ENCODE measurements around the gene TMEM62.

Gene TMEM62

GRCh38 chr15:43095708-43096347 lies 37.6 kb upstream of the TMEM62 start:
- no peak overlapping the region for H3K27ac ChIP-seq
- TF ChIP-seq ZFX (IDR thresholded peaks at IDR 0.05) (no peak), CTCF (conservative IDR thresholded peaks at IDR 0.05) (no peak)

GRCh38 chr15:43096411-43096810 lies 37.0 kb upstream of the TMEM62 start:
- no peak overlapping the region for H3K27ac ChIP-seq
- TF ChIP-seq ZFX (IDR thresholded peaks at IDR 0.05) (no peak), CTCF (conservative IDR thresholded peaks at IDR 0.05) (no peak)

GRCh38 chr15:43099105-43099845 lies 34.1 kb upstream of the TMEM62 start:
- no peak for TF ChIP-seq CTCF (conservative IDR thresholded peaks at IDR 0.05)
- no peak overlapping the region for H3K27ac ChIP-seq

- no peak overlapping the region for H3K27ac ChIP-seq
- TF ChIP-seq CTCF (conservative IDR thresholded peaks at IDR 0.05), result no peak
- TF ChIP-seq ZFX (IDR thresholded peaks at IDR 0.05), result no peak
These were observed 32.4 kb upstream of the TMEM62 start for GRCh38 chr15:43100971-43101370.

- no peak overlapping the region for H3K27ac ChIP-seq
- TF ChIP-seq ZFX (IDR thresholded peaks at IDR 0.05) (no peak), CTCF (conservative IDR thresholded peaks at IDR 0.05) (no peak)
These were observed 31.2 kb upstream of the TMEM62 start for GRCh38 chr15:43102187-43102586.

GRCh38 chr15:43103907-43104306 lies 29.5 kb upstream of the TMEM62 start:
- no peak overlapping the region for H3K27ac ChIP-seq
- no peak for TF ChIP-seq CTCF (conservative IDR thresholded peaks at IDR 0.05)
- no peak for TF ChIP-seq ZFX (IDR thresholded peaks at IDR 0.05)

- H3K27ac ChIP-seq, result no peak overlapping the region
These were observed 29.0 kb upstream of the TMEM62 start for GRCh38 chr15:43104426-43104825.

More at GRCh38 chr15:43104426-43104825, 29.0 kb upstream of the TMEM62 start:
- no peak for TF ChIP-seq CTCF (conservative IDR thresholded peaks at IDR 0.05)
